Transverse colon (tissue), 3 donors: Measurements from ENCODE around the gene ZC3H12C.

ENCODE experiments used
- EP300 ChIP-seq: sonication (generic); formaldehyde crosslinking; IDR thresholded peaks from one replicate; pipeline ENCODE4 v1.6.1; 2017; ENCODE audit warnings: antibody characterized with exemption, low read depth
- POLR2A ChIP-seq: fragments of 450-650 bp; IDR thresholded peaks from one replicate; pipeline ENCODE4 v1.6.1; 2016; ENCODE audit warnings: antibody characterized with exemption, mild to moderate bottlenecking, moderate library complexity
- TF ChIP-seq, protein P1 (sequence below), 5 experiments: fragments of 200-600 bp in 3 of 5; fragments of 450-650 bp in 2 of 5; sonication (generic) in 3 of 5; IDR thresholded peaks; 1 replicate in 2 of 5; 2 replicates in 3 of 5; pipeline ENCODE4 v1.5.1; 2016 to 2017; ENCODE audit warnings: antibody characterized with exemption in 5 of 5, inconsistent platforms in 3 of 5, mild to moderate bottlenecking in 2 of 5, moderate library complexity in 1 of 5

DNA sequence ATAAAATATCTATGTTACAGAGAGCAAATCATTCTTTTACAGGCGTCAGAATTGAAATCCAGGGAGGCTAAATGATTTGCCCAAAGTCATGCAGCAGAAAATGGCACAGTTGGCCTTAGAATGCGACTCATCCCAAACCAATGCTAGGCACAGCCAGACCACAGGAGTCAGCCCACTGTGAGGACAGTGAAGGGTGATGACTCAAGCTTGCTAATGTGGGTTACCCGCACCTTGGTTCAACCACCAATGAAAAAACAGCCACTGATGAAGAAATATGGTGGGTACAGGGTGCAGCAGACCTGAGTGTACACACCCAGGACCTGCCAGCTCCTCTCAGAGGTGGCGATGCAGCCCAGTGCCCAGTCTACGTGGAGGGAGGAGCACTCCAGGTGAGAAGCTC is 89.7 kb downstream of the ZC3H12C start:
- TF ChIP-seq, protein P1, sequence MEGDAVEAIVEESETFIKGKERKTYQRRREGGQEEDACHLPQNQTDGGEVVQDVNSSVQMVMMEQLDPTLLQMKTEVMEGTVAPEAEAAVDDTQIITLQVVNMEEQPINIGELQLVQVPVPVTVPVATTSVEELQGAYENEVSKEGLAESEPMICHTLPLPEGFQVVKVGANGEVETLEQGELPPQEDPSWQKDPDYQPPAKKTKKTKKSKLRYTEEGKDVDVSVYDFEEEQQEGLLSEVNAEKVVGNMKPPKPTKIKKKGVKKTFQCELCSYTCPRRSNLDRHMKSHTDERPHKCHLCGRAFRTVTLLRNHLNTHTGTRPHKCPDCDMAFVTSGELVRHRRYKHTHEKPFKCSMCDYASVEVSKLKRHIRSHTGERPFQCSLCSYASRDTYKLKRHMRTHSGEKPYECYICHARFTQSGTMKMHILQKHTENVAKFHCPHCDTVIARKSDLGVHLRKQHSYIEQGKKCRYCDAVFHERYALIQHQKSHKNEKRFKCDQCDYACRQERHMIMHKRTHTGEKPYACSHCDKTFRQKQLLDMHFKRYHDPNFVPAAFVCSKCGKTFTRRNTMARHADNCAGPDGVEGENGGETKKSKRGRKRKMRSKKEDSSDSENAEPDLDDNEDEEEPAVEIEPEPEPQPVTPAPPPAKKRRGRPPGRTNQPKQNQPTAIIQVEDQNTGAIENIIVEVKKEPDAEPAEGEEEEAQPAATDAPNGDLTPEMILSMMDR (IDR thresholded peaks at IDR 0.05), result no peak
- no peak for TF ChIP-seq POLR2A
- no peak for TF ChIP-seq EP300
